Activated T-helper 1 cell treated with anti-CD3 and anti-CD28 coated beads, Interleukin-2, amount 50 U/mL, for 16 hours (primary cell): Measurements from ENCODE around the gene MOGAT2.
"Not testable (repeated sequence)": the region's sequence is repeated elsewhere in the genome, so short reads cannot be mapped to it uniquely, and the experiment has no call there.

ENCODE experiments used
- DNase-seq, 2 donors: peaks; one replicate each; pipeline ENCODE4 v3.0.0-alpha.2; 2020; ENCODE audit warnings: low read depth in 1 of 2, low spot score in 1 of 2

MOGAT2 gene

GRCh38 chr11:75717608-75718418 is at the start of gene MOGAT2:
MOGAT2 (plus strand) TSS chr11:75717838; CDS start chr11:75717889, 51 bp downstream.
- no peak for DNase-seq

- peak in 1 of 2 donors; percentile 5 for DNase-seq
Observed at GRCh38 chr11:75668451-75669297, 49.0 kb upstream of the MOGAT2 start, which contains the start of gene MAP6. MAP6 (minus strand) TSS chr11:75669038; CDS start chr11:75668369, 669 bp downstream.

- DNase-seq = no peak
Observed at GRCh38 chr11:75673977-75674582, 43.6 kb upstream of the MOGAT2 start.

GRCh38 chr11:75677275-75677674 is 40.4 kb upstream of the MOGAT2 start:
- no peak for DNase-seq

GRCh38 chr11:75677909-75678308 is 39.7 kb upstream of the MOGAT2 start:
- DNase-seq = no peak

- no peak for DNase-seq
Observed at GRCh38 chr11:75678620-75679259, 38.9 kb upstream of the MOGAT2 start.

DNA sequence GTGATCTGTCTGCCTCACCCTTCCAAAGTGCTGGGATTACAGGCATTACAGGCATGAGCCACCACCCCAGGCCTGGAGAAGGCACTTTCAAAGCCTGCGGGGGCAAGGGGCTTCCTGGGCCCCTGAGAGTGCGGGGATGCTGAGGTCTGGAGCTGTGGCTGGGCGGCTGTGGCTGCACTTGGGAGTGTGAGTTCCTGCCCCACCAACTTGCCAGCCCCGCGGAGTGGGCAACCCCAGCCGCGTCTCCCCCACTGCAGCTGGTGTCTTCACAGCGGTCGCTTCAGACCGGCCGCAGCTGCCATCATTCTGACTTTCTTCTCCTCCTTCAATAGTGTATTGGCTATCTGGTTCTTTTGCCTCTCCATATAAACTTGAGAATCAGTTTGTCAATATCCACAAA is 38.1 kb upstream of the MOGAT2 start:
- DNase-seq = no peak

DNA sequence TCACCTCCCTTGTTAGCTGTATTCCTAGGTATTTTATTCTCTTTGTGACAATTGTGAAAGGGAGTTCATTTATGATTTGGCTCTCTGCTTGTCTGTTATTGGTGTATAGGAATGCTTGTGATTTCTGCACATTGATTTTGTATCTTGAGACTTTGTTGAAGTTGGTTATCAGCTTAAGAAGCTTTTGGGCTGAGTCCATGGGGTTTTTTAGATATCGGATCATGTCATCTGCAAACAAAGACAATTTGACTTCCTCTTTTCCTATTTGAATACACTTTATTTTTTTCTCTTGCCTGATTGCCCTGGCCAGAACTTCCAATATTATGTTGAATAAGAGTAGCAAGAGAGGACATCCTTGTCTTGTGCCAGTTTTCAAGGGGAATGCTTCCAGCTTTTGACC is 33.8 kb upstream of the MOGAT2 start:
- DNase-seq = not testable (repeated sequence)

GRCh38 chr11:75689863-75690609 is 27.6 kb upstream of the MOGAT2 start:
- DNase-seq = no peak

DNA sequence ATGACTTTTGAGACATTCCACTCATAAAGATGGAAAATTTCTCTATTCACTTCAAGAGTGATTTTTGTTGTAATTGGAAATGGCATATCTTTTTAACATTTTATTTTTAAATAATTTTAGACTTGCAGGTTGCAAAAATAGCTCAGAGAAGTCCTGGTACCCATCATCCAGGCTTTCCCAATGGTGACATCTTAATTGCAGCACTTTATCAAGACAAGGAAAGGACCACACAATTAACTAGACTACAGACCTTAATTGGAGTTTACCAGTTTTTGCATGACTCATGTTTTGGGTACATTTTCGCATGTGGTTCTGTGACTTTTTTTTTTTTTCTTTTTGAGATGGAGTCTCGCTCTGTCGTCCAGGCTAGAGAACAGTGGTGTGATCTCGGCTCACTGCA is 25.8 kb upstream of the MOGAT2 start:
- no peak for DNase-seq

DNA sequence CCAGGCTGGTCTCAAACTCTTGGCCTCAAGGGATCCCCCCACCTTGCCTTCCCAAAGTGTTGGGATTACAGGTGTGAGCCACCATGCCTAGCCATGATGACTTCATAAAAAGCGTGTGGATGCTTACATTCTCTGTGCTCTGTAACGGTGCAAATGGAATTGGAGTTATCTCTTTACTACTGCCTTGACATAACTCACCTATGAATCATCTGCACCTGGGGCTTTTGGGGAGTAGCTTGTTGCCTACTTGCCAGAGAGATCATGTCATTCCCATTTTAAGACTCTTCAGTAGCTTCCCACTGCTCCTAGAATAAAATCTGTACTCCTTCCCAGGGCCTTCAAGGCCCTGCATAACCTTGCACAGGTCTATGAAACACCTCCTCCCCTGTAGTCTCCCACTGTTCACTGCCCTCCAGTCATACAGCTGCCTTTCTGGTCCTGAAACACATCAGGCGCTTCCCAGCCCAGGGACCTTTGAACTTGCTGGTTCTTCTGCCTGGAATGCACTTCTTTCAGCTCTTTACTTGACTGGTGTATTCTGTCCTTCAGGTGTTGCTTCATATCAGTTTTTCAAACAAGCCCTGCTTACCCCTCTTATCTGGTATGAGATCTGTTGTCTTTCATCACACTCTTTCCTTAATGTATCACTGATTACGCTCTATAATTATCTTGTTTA is 19.6 kb upstream of the MOGAT2 start:
- no peak for DNase-seq

DNA sequence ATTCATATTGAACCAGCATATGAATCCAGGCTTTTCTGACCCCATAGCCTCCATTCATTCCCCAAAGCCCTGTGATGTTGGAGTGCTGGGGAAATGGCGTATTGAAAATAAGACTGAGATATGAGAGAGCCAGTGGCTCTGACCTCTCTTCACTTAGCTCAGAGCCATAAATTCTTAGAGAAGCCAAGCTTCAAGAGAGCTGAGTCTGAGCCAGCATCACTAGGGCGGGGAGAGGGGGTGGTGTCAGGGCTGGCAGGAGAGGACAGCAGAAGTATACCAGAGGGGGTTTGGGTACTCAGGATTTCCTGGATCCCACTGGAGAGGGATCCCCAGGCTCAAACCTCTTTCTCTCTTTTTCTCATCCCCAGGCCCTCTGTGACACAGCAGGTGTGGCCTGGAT is 16.7 kb upstream of the MOGAT2 start:
- DNase-seq = no peak

DNA sequence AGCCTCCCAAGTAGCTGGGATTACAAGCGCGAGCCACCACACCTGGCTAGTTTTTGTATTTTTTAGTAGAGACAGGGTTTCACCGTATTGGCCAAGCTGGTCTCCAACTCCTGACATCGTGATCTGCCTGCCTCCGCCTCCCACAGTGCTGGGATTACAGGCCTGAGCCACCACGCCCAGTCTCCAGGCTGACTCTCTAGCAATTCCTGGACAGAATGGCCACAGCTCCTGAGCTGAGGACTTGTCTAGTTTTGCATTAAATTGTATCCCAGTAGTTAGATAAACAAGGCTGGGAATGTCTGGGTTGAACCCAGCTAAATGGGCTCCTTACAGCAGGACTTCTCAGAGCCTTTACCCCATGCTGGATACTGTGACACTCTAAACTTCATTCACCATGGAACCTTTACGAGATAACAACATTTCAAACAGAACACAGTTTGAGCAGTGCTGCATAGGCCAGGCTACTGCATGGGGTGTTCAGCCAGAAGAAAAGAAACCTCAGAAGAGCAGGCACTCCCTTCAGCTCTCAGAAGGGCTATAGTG is 13.9 kb upstream of the MOGAT2 start:
- DNase-seq = no peak

DNA sequence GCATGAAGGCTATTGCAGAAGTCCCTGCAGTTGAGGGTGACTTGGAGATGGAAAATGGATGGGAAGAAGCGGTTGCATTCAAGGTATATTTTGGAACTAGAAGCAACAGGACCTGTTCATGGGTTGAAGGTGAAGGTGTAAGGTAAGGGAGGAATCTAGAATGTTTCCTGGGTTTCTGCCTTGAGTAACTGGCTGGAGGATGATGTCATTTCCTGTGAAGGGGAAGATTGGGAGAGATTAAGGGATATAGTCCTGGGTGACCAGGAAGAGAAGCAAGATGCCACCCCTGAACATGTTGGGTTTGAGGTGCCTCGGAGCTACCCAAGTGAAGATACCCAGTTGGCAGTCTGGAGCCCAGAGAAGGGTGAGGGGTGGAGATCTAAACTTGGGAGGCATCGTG is 12.1 kb upstream of the MOGAT2 start:
- no peak for DNase-seq

GRCh38 chr11:75706260-75706729 is 11.3 kb upstream of the MOGAT2 start:
- peak; percentile 33 to 51 for DNase-seq

GRCh38 chr11:75714211-75714610 is 3.4 kb upstream of the MOGAT2 start:
- DNase-seq = no peak

- DNase-seq = no peak
Observed at GRCh38 chr11:75715688-75716087, 1.9 kb upstream of the MOGAT2 start.

DNA sequence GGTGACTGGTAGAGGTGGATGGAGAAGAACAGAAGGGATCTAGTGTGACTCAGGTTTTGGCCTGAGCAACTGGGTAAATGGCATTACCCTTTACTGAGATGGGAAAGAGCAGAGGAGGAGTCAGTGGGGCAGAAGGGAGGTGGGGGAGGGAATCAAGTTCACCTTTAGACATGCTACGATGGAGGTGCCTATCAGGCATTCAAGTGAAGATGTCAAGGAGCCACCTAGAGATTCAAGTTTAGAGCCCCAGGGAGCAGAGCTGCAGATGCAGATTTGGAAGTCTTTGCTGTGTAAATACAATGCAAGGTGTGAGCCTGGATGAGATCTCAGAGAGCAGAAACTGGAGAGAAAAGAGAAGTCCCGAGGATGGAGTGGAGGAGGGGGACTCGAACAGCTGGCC is 979 bp upstream of the MOGAT2 start:
- no peak for DNase-seq
